Fibroblast of lung (primary cell): ENCODE results near the gene RAPGEF4. TPM values are rescaled to one million over a fixed set of nuclear protein-coding genes. Genes with fewer than 3 reads are reported as not detected.

Experiments
- DNase-seq, 2 donors: peaks; one replicate each; pipeline versions ENCODE4 v3.0.0 to v3.0.0-alpha.2; 2010; ENCODE audit warnings: low read depth in 2 of 2
- H2AFZ ChIP-seq: 2 replicates; pipeline ENCODE4 v1.5.1; 2012; ENCODE audit warnings: low read length, control low read depth, inconsistent platforms
- H3K27ac ChIP-seq: 2 replicates; pipeline ENCODE4 v1.5.1; 2011; ENCODE audit warnings: low read length, control low read depth; ENCODE audit not compliant: insufficient read depth
- H3K27me3 ChIP-seq: 2 replicates; pipeline ENCODE4 v1.5.1; 2011; ENCODE audit warnings: mild to moderate bottlenecking, low read length; ENCODE audit not compliant: control insufficient read depth, insufficient read depth
- H3K36me3 ChIP-seq: 2 replicates; pipeline ENCODE4 v1.5.1; 2011; ENCODE audit warnings: low read length; ENCODE audit not compliant: control insufficient read depth, insufficient read depth
- H3K4me1 ChIP-seq: 2 replicates; pipeline ENCODE4 v1.5.1; 2011; ENCODE audit warnings: low read length; ENCODE audit not compliant: control insufficient read depth, insufficient read depth; ENCODE audit errors: extremely low read depth
- H3K4me2 ChIP-seq: 2 replicates; pipeline ENCODE4 v1.5.1; 2011; ENCODE audit warnings: low read length, control low read depth; ENCODE audit not compliant: insufficient read depth; ENCODE audit errors: extremely low read depth
- H3K4me3 ChIP-seq, 4 experiments: fragments of 200-600 bp in 1 of 4; sonication (generic) in 1 of 4; replicated peaks in 1 of 4; 2 replicates each; pipeline ENCODE4 v1.5.1; 2011 to 2016; ENCODE audit warnings: low read length in 4 of 4, low read depth in 3 of 4, mild to moderate bottlenecking in 3 of 4, control low read depth in 2 of 4, inconsistent platforms in 1 of 4, mixed read lengths in 1 of 4; ENCODE audit not compliant: insufficient read depth in 1 of 4; ENCODE audit errors: control extremely low read depth in 1 of 4
- H3K79me2 ChIP-seq: 2 replicates; pipeline ENCODE4 v1.5.1; 2012; ENCODE audit warnings: mild to moderate bottlenecking, low read length, inconsistent platforms; ENCODE audit not compliant: control insufficient read depth, insufficient read depth
- H3K9ac ChIP-seq: 2 replicates; pipeline ENCODE4 v1.5.1; 2011; ENCODE audit warnings: mild to moderate bottlenecking, low read length, control low read depth; ENCODE audit not compliant: insufficient read depth
- H3K9me3 ChIP-seq: 2 replicates; pipeline ENCODE4 v1.5.1; 2012; ENCODE audit warnings: low read depth, low read length; ENCODE audit not compliant: control insufficient read depth, insufficient read depth
- H4K20me1 ChIP-seq: 2 replicates; pipeline ENCODE4 v1.5.1; 2011; ENCODE audit warnings: low read length; ENCODE audit not compliant: control insufficient read depth, insufficient read depth; ENCODE audit errors: extremely low read depth
- CTCF ChIP-seq, 2 donors: IDR thresholded peaks in 1 of 2; conservative IDR thresholded peaks in 1 of 2; 1 replicate in 1 of 2; 2 replicates in 1 of 2; pipeline ENCODE4 v1.5.1; 2011 to 2012; ENCODE audit warnings: low read length in 2 of 2, control low read depth in 1 of 2, inconsistent platforms in 1 of 2, low read depth in 1 of 2, mild to moderate bottlenecking in 1 of 2
- EZH2 ChIP-seq: IDR thresholded peaks from 2 replicates; pipeline ENCODE4 v1.5.1; 2012; ENCODE audit warnings: low read length, control low read depth, mild to moderate bottlenecking; ENCODE audit errors: missing control alignments
- polyA plus RNA-seq, 2 donors: library from polyadenylated mRNA; depleted of rRNA in 1 of 2; stranded (reverse) in 1 of 2; unstranded in 1 of 2; fragments of >200 nt; gene quantifications; 2 replicates each; pipeline ENCODE4 v1.2.1, GENCODE V29; 2011 to 2012; ENCODE audit warnings: missing spikeins in 1 of 2
- total RNA-seq: library from RNA; depleted of rRNA; stranded (reverse); fragments of >200 nt; gene quantifications from 2 replicates; pipeline ENCODE4 v1.2.1, GENCODE V29; 2014

RAPGEF4 gene
- total and polyA plus RNA-seq, 2 donors (not counting 1 experiment from before 2014, with no cell fraction given): 0.51 to 3.0 TPM

- peak in 1 of 2 donors; percentile 85 for DNase-seq
- Histone ChIP-seq H3K79me2 (no peaks in the 10 kb centered on the region), H4K20me1 (no peaks in the 10 kb centered on the region), H3K9me3 (no peaks in the 10 kb centered on the region), H3K27me3 (no peaks in the 10 kb centered on the region), H3K27ac (no peak overlapping the region), H3K36me3 (no peaks in the 10 kb centered on the region), H2AFZ (no peak overlapping the region), H3K4me2 (no peak overlapping the region), H3K9ac (no peak overlapping the region), H3K4me1 (no peaks in the 10 kb centered on the region), H3K4me3 (no peak overlapping the region)
- TF ChIP-seq CTCF (conservative IDR thresholded peaks at IDR 0.05 in 1 of 2, IDR thresholded peaks at IDR 0.05 in 1 of 2; ENCODE audit: low read depth in 1 of 2, low read length in 2 of 2): no peak
- no peak for TF ChIP-seq EZH2
These were observed 328.6 kb downstream of the RAPGEF4 start for GRCh38 chr2:173064151-173064805.

- no peak overlapping the region for H2AFZ ChIP-seq
- H3K4me1 ChIP-seq: no peaks in the 10 kb centered on the region
- no peak overlapping the region for H3K4me2 ChIP-seq
- no peaks in the 10 kb centered on the region for H3K27me3 ChIP-seq
- no peak for DNase-seq
- H3K9me3 ChIP-seq: no peaks in the 10 kb centered on the region
- H3K36me3 ChIP-seq: no peaks in the 10 kb centered on the region
- no peaks in the 10 kb centered on the region for H4K20me1 ChIP-seq
- H3K79me2 ChIP-seq: no peaks in the 10 kb centered on the region
- H3K27ac ChIP-seq: no peak overlapping the region
- no peak overlapping the region for H3K4me3 ChIP-seq
- no peak overlapping the region for H3K9ac ChIP-seq
- TF ChIP-seq CTCF (conservative IDR thresholded peaks at IDR 0.05 in 1 of 2, IDR thresholded peaks at IDR 0.05 in 1 of 2; ENCODE audit: low read depth in 1 of 2, low read length in 2 of 2) (no peak), EZH2 (no peak)
These were observed 331.4 kb downstream of the RAPGEF4 start for GRCh38 chr2:173066887-173067676.

GRCh38 chr2:173075056-173075780, 339.6 kb downstream of the RAPGEF4 start:
- no peak overlapping the region for H2AFZ ChIP-seq

More at GRCh38 chr2:173075056-173075780, 339.6 kb downstream of the RAPGEF4 start:
- no peak for DNase-seq
- no peaks in the 10 kb centered on the region for H4K20me1 ChIP-seq
- peak overlapping the region; percentile 97 for H3K27ac ChIP-seq
- no peaks in the 10 kb centered on the region for H3K36me3 ChIP-seq
- no peak for TF ChIP-seq CTCF (conservative IDR thresholded peaks at IDR 0.05 in 1 of 2, IDR thresholded peaks at IDR 0.05 in 1 of 2; ENCODE audit: low read depth in 1 of 2, low read length in 2 of 2)
- no peak for TF ChIP-seq EZH2
- H3K4me1 ChIP-seq: peaks cover 15% of the 10 kb centered on the region
- H3K9ac ChIP-seq: peak overlapping the region; percentile 95
- H3K79me2 ChIP-seq: peaks cover 33% of the 10 kb centered on the region
- H3K4me2 ChIP-seq: peak overlapping the region; percentile 15
- no peaks in the 10 kb centered on the region for H3K27me3 ChIP-seq
- H3K9me3 ChIP-seq: no peaks in the 10 kb centered on the region
- peak overlapping the region; percentile 1 to 83 (median 59) for H3K4me3 ChIP-seq
